ENCODE results near the gene BTBD16.

Gene BTBD16

GRCh38 chr10:122347170-122347841 lies 76.2 kb downstream of the BTBD16 start:
- no peak for FAIRE-seq

GRCh38 chr10:122348512-122348911 lies 77.4 kb downstream of the BTBD16 start:
- FAIRE-seq: no peak

GRCh38 chr10:122348935-122349361 lies 77.9 kb downstream of the BTBD16 start:
- FAIRE-seq: no peak

GRCh38 chr10:122349758-122350369 lies 78.8 kb downstream of the BTBD16 start:
- FAIRE-seq: no peak

- no peak for FAIRE-seq
These were observed 79.8 kb downstream of the BTBD16 start for GRCh38 chr10:122350893-122351292.

- no peak for FAIRE-seq
These were observed 81.9 kb downstream of the BTBD16 start for GRCh38 chr10:122352817-122353525.

GRCh38 chr10:122354383-122354782 lies 83.3 kb downstream of the BTBD16 start:
- FAIRE-seq: no peak

GRCh38 chr10:122357685-122358084 lies 86.6 kb downstream of the BTBD16 start:
- FAIRE-seq: no peak

GRCh38 chr10:122359621-122360020 lies 88.5 kb downstream of the BTBD16 start:
- no peak for FAIRE-seq

- FAIRE-seq: no peak
These were observed 90.0 kb downstream of the BTBD16 start for GRCh38 chr10:122361046-122361445.

- FAIRE-seq: no peak
These were observed 91.0 kb downstream of the BTBD16 start for GRCh38 chr10:122362031-122362592.

GRCh38 chr10:122362621-122363020 lies 91.5 kb downstream of the BTBD16 start:
- no peak for FAIRE-seq

- FAIRE-seq: no peak
These were observed 92.2 kb downstream of the BTBD16 start for GRCh38 chr10:122363311-122363710.

- no peak for FAIRE-seq
These were observed 92.8 kb downstream of the BTBD16 start for GRCh38 chr10:122363722-122364463.

GRCh38 chr10:122368502-122369254 lies 97.6 kb downstream of the BTBD16 start:
- no peak for FAIRE-seq

GRCh38 chr10:122373108-122373507 lies 102.0 kb downstream of the BTBD16 start:
- FAIRE-seq: no peak

GRCh38 chr10:122373721-122374120 lies 102.6 kb downstream of the BTBD16 start:
- FAIRE-seq: no peak

- FAIRE-seq: no peak
These were observed 103.3 kb downstream of the BTBD16 start, which contains the start of gene PLEKHA1 for GRCh38 chr10:122374237-122374858. TSS of gene PLEKHA1 (plus strand) at chr10:122374708. CDS start at chr10:122393201, 18,493 bp downstream.

- FAIRE-seq: no peak
These were observed 104.0 kb downstream of the BTBD16 start for GRCh38 chr10:122374859-122375678.

- FAIRE-seq: no peak
These were observed 104.6 kb downstream of the BTBD16 start for GRCh38 chr10:122375679-122376160.

Measured in G401.6 (cell line).